ENCODE results near the gene SYNPO2. TPM values are rescaled to one million over a fixed set of nuclear protein-coding genes. Genes with fewer than 3 reads are reported as not detected.
A peak's percentile ranks its signal among the peaks of the same experiment; 100 is the strongest.

Gene SYNPO2
- total RNA-seq, 1 experiment from 2014 or later = 0.93 TPM

- TF ChIP-seq SP1 (IDR thresholded peaks at IDR 0.05; ENCODE audit: low read depth) (peak; percentile 87), MAX (IDR thresholded peaks at IDR 0.05) (peak; percentile 80)
These were observed 214.6 kb downstream of the SYNPO2 start (continued) for GRCh38 chr4:119103263-119103662.

- H3K27me3 ChIP-seq (ENCODE audit: insufficient read depth, low read length) = no peaks in the 10 kb centered on the region
- H3K36me3 ChIP-seq (ENCODE audit: control insufficient read depth in 1 of 2, insufficient read depth in 2 of 2, low read length in 2 of 2) = no peaks in the 10 kb centered on the region
- intact Hi-C loops (cut with micrococcal nuclease) = loop anchor here (5.0 kb wide), 1 partner anchor 108 kb away; the partner anchor contains the start of gene USP53
- H3K4me3 ChIP-seq (replicated peaks in 1 of 2; ENCODE audit: low read depth in 1 of 2, low read length in 2 of 2) = no peak overlapping the region
- no peak for TF ChIP-seq FOSL1 (IDR thresholded peaks at IDR 0.05; ENCODE audit: low read depth)
- TF ChIP-seq ATF3 (IDR thresholded peaks at IDR 0.05) = no peak
- TF ChIP-seq ZBTB33 (IDR thresholded peaks at IDR 0.05; ENCODE audit: extremely low read depth, insufficient replicate concordance, low read length) = no peak
- TF ChIP-seq RAD21 (IDR thresholded peaks at IDR 0.05; ENCODE audit: low read depth) = no peak
- TF ChIP-seq ELF1 (IDR thresholded peaks at IDR 0.05; ENCODE audit: borderline replicate concordance, low read depth) = no peak
- TF ChIP-seq SIN3A (IDR thresholded peaks at IDR 0.05; ENCODE audit: low read depth) = no peak
- no peak for TF ChIP-seq EZH2 (IDR thresholded peaks at IDR 0.05)
- TF ChIP-seq CEBPB (IDR thresholded peaks at IDR 0.05; ENCODE audit: low read depth) = no peak
- no peak for TF ChIP-seq EGR1 (IDR thresholded peaks at IDR 0.05; ENCODE audit: low read depth)
- H3K4me2 ChIP-seq (ENCODE audit: low read length) = no peak overlapping the region
- DNase-seq (ENCODE audit: low read depth, low spot score) (no peak), ATAC-seq (no peak)
- POLR2A ChIA-PET = no interaction called here
- H3K27ac ChIP-seq (ENCODE audit: low read depth, low read length) = no peak overlapping the region
- H3K79me2 ChIP-seq (ENCODE audit: insufficient read depth, low read length) = no peaks in the 10 kb centered on the region
- RAD21 ChIA-PET (ENCODE audit: low non-redundant PET in 1 of 2, low total read pairs in 2 of 2, uncharacterized antibody in 2 of 2, unreplicated experiment in 2 of 2) = no interaction called here
- CTCF ChIA-PET = interaction anchor here (2.8 kb wide), 1 partner anchor 18 kb away, joined by 9 read pairs; no protein-coding TSS in a partner anchor
- H3K9me3 ChIP-seq (ENCODE audit: control insufficient read depth in 1 of 2, insufficient read depth in 1 of 2, low read depth in 1 of 2, low read length in 2 of 2) = no peaks in the 10 kb centered on the region
- no TSS peak for BruUV-seq (replicated peaks)
- no peaks in the 10 kb centered on the region for H3K9me2 ChIP-seq (ENCODE audit: insufficient read depth)
- no peaks in the 10 kb centered on the region for H4K20me1 ChIP-seq (ENCODE audit: insufficient read depth)
- H2AFZ ChIP-seq (ENCODE audit: low read depth, low read length, poor library complexity, severe bottlenecking) = peak overlapping the region; percentile 95
- no peak overlapping the region for H3K9ac ChIP-seq (ENCODE audit: low read length)
- H3K4me1 ChIP-seq (ENCODE audit: control insufficient read depth in 1 of 2, insufficient read depth in 2 of 2, low read length in 2 of 2) = peaks cover 3 to 23% of the 10 kb centered on the region in 2 experiments; a peak in 3 of 4 replicates
These were observed 216.1 kb downstream of the SYNPO2 start for GRCh38 chr4:119104644-119105273.
